SK-N-SH treated with all-trans-retinoic acid at 6 μM for 48 hours (cell line): ENCODE results near the gene HDAC10.

Source experiments
- ATAC-seq: fragments of 200-7000 bp; cut with Tn5 transposase; 3 replicates; pipeline ENCODE4 v1.9.1; 2020; ENCODE audit warnings: mild to moderate bottlenecking, moderate library complexity
- ARNTL ChIP-seq: fragments of 450-650 bp; formaldehyde crosslinking; IDR thresholded peaks from 2 replicates; pipeline ENCODE4 v1.5.0; 2020; ENCODE audit warnings: low read depth, mild to moderate bottlenecking, moderate library complexity, borderline replicate concordance
- CREB5 ChIP-seq: fragments of 250-450 bp; sonication (Bioruptor Pico); IDR thresholded peaks from 2 replicates; pipeline ENCODE4 v1.5.1; 2020; ENCODE audit warnings: low read depth, mild to moderate bottlenecking, moderate library complexity
- CSDC2 ChIP-seq: fragments of 250-450 bp; sonication (Bioruptor Pico); IDR thresholded peaks from 2 replicates; pipeline ENCODE4 v1.5.0; 2020; ENCODE audit warnings: mild to moderate bottlenecking, moderate library complexity
- ESRRG ChIP-seq: fragments of 250-450 bp; sonication (Bioruptor Pico); IDR thresholded peaks from 2 replicates; pipeline ENCODE4 v1.6.1; 2021; ENCODE audit warnings: mild to moderate bottlenecking
- GLIS3 ChIP-seq: fragments of 250-450 bp; sonication (Bioruptor Pico); IDR thresholded peaks from 2 replicates; pipeline ENCODE4 v1.5.0; 2020; ENCODE audit warnings: mild to moderate bottlenecking, moderate library complexity
- OSR1 ChIP-seq: fragments of 250-450 bp; sonication (Bioruptor Pico); IDR thresholded peaks from 2 replicates; pipeline ENCODE4 v1.8.0; 2022; ENCODE audit warnings: moderate library complexity, mild to moderate bottlenecking, inconsistent platforms
- POU6F1 ChIP-seq: fragments of 250-450 bp; sonication (Bioruptor Pico); IDR thresholded peaks from 2 replicates; pipeline ENCODE4 v1.8.0; 2021; ENCODE audit warnings: low read depth, mild to moderate bottlenecking, moderate library complexity, borderline replicate concordance
- PPARA ChIP-seq: fragments of 250-450 bp; sonication (Bioruptor Pico); IDR thresholded peaks from 2 replicates; pipeline ENCODE4 v1.5.0; 2020; ENCODE audit warnings: mild to moderate bottlenecking, borderline replicate concordance
- RARB ChIP-seq: fragments of 250-450 bp; sonication (Bioruptor Pico); IDR thresholded peaks from 2 replicates; pipeline ENCODE4 v1.8.0; 2021; ENCODE audit warnings: mild to moderate bottlenecking, moderate library complexity
- TOX ChIP-seq: fragments of 250-450 bp; sonication (Bioruptor Pico); IDR thresholded peaks from 2 replicates; pipeline ENCODE4 v1.8.0; 2021; ENCODE audit warnings: mild to moderate bottlenecking, moderate library complexity, borderline replicate concordance
- ZFP3 ChIP-seq: fragments of 250-450 bp; sonication (Bioruptor Pico); IDR thresholded peaks from 2 replicates; pipeline ENCODE4 v1.5.0; 2020; ENCODE audit warnings: mild to moderate bottlenecking, moderate library complexity
- ZFP30 ChIP-seq: fragments of 450-650 bp; formaldehyde crosslinking; IDR thresholded peaks from 2 replicates; pipeline ENCODE4 v1.5.0; 2022; ENCODE audit warnings: mild to moderate bottlenecking, moderate library complexity
- ZNF565 ChIP-seq: fragments of 450-650 bp; formaldehyde crosslinking; conservative IDR thresholded peaks from 2 replicates; pipeline ENCODE4 v1.5.0; 2020; ENCODE audit warnings: low read depth, mild to moderate bottlenecking, moderate library complexity
- ZNF70 ChIP-seq: fragments of 450-650 bp; formaldehyde crosslinking; IDR thresholded peaks from 2 replicates; pipeline ENCODE4 v1.5.0; 2020; ENCODE audit warnings: mild to moderate bottlenecking, moderate library complexity
- ZNF8 ChIP-seq: fragments of 450-650 bp; formaldehyde crosslinking; IDR thresholded peaks from 2 replicates; pipeline ENCODE4 v1.5.0; 2020; ENCODE audit warnings: mild to moderate bottlenecking, moderate library complexity
- TF ChIP-seq, protein P1 (sequence below): fragments of 250-450 bp; sonication (Bioruptor Pico); IDR thresholded peaks from 2 replicates; pipeline ENCODE4 v1.8.0; 2020; ENCODE audit warnings: mild to moderate bottlenecking, moderate library complexity, borderline replicate concordance
- TF ChIP-seq, protein P2 (sequence below): fragments of 250-450 bp; sonication (Bioruptor Pico); IDR thresholded peaks from 2 replicates; pipeline ENCODE4 v1.5.0; 2020; ENCODE audit warnings: mild to moderate bottlenecking, moderate library complexity
- TF ChIP-seq, protein P3 (sequence below): fragments of 250-450 bp; sonication (Bioruptor Pico); IDR thresholded peaks from 2 replicates; pipeline ENCODE4 v1.5.1; 2021; ENCODE audit warnings: mild to moderate bottlenecking, moderate library complexity

HDAC10 gene

GRCh38 chr22:50293441-50294318 is 42.6 kb upstream of the HDAC10 start:
- ATAC-seq = peak; percentile 92
- TF ChIP-seq, protein P1, sequence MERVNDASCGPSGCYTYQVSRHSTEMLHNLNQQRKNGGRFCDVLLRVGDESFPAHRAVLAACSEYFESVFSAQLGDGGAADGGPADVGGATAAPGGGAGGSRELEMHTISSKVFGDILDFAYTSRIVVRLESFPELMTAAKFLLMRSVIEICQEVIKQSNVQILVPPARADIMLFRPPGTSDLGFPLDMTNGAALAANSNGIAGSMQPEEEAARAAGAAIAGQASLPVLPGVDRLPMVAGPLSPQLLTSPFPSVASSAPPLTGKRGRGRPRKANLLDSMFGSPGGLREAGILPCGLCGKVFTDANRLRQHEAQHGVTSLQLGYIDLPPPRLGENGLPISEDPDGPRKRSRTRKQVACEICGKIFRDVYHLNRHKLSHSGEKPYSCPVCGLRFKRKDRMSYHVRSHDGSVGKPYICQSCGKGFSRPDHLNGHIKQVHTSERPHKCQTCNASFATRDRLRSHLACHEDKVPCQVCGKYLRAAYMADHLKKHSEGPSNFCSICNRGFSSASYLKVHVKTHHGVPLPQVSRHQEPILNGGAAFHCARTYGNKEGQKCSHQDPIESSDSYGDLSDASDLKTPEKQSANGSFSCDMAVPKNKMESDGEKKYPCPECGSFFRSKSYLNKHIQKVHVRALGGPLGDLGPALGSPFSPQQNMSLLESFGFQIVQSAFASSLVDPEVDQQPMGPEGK (CRISPR knock-in tag) = peak; percentile 89; the same call in 1 of the 2 replicates
- TF ChIP-seq GLIS3 (CRISPR knock-in tag) = no peak
- TF ChIP-seq, all 23 proteins: peak for 1

- peak; percentile 57; the same call in 2 of the 3 replicates for ATAC-seq
- no peak for TF ChIP-seq PPARA
- no peak for TF ChIP-seq ESRRG
- TF ChIP-seq ZFP30 (CRISPR knock-in tag) = no peak
- no peak for TF ChIP-seq ZNF70 (CRISPR knock-in tag)
- TF ChIP-seq ZNF565 = no peak
- no peak for TF ChIP-seq OSR1 (CRISPR knock-in tag)
- TF ChIP-seq CREB5 (CRISPR knock-in tag) = no peak
- no peak for TF ChIP-seq RARB (CRISPR knock-in tag)
- TF ChIP-seq ZNF8 (CRISPR knock-in tag) = no peak
- no peak for TF ChIP-seq CSDC2
- no peak for TF ChIP-seq POU6F1 (CRISPR knock-in tag)
- TF ChIP-seq TOX (CRISPR knock-in tag) = no peak
- TF ChIP-seq, all 23 proteins: peak for 0
These were observed 41.8 kb upstream of the HDAC10 start for GRCh38 chr22:50292643-50293440.

GRCh38 chr22:50289942-50290630 is 39.0 kb upstream of the HDAC10 start:
- TF ChIP-seq ZNF565 = no peak
- TF ChIP-seq ARNTL (CRISPR knock-in tag) = no peak
- TF ChIP-seq CSDC2 = no peak
- TF ChIP-seq ZFP3 = no peak
- no peak for TF ChIP-seq TOX (CRISPR knock-in tag)
- no peak for TF ChIP-seq ZFP30 (CRISPR knock-in tag)
- ATAC-seq = no peak

DNA sequence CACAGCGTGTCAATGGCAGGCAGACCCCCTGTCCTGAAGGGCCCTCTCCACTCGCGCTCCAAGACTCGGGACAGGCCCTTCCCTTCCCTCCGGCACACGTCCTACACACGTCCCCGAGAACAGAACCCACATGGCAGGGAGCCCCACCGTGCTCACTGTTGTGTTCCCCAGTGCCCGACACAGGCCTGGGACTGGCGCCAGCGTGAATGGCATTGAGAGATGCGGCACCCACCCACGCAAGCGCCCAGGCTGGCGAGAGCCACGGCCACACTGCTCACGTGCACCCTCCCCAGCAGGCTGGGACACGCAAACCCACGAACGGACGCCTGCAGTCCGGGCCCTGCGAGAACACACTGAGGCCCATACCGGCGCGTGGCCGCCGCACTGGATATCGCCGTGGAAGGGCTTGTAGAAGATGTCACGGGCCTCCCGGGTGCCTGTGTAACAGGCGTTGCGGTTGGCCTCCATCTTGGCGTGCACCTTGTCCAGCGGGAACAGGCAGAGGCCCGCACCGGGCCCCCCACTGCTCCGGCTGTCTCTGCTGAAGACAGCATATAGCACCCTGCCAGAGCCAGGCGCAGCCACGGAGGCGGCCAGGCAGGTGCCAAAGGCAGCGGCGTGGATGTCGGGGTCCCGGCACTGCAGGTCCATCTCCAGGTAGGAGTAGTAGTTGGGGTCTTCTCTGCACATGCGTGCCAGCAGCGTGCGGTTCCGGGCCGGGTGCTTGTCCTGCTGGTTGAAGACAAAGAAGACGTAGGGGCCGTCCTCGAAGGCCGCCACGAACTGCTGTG is 38.3 kb upstream of the HDAC10 start:
- TF ChIP-seq, protein P2, sequence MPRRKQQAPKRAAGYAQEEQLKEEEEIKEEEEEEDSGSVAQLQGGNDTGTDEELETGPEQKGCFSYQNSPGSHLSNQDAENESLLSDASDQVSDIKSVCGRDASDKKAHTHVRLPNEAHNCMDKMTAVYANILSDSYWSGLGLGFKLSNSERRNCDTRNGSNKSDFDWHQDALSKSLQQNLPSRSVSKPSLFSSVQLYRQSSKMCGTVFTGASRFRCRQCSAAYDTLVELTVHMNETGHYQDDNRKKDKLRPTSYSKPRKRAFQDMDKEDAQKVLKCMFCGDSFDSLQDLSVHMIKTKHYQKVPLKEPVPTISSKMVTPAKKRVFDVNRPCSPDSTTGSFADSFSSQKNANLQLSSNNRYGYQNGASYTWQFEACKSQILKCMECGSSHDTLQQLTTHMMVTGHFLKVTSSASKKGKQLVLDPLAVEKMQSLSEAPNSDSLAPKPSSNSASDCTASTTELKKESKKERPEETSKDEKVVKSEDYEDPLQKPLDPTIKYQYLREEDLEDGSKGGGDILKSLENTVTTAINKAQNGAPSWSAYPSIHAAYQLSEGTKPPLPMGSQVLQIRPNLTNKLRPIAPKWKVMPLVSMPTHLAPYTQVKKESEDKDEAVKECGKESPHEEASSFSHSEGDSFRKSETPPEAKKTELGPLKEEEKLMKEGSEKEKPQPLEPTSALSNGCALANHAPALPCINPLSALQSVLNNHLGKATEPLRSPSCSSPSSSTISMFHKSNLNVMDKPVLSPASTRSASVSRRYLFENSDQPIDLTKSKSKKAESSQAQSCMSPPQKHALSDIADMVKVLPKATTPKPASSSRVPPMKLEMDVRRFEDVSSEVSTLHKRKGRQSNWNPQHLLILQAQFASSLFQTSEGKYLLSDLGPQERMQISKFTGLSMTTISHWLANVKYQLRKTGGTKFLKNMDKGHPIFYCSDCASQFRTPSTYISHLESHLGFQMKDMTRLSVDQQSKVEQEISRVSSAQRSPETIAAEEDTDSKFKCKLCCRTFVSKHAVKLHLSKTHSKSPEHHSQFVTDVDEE = no peak
- TF ChIP-seq, protein P3, sequence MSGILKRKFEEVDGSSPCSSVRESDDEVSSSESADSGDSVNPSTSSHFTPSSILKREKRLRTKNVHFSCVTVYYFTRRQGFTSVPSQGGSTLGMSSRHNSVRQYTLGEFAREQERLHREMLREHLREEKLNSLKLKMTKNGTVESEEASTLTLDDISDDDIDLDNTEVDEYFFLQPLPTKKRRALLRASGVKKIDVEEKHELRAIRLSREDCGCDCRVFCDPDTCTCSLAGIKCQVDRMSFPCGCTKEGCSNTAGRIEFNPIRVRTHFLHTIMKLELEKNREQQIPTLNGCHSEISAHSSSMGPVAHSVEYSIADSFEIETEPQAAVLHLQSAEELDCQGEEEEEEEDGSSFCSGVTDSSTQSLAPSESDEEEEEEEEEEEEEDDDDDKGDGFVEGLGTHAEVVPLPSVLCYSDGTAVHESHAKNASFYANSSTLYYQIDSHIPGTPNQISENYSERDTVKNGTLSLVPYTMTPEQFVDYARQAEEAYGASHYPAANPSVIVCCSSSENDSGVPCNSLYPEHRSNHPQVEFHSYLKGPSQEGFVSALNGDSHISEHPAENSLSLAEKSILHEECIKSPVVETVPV (CRISPR knock-in tag) = no peak
- TF ChIP-seq ZFP30 (CRISPR knock-in tag) = no peak
- no peak for TF ChIP-seq OSR1 (CRISPR knock-in tag)
- TF ChIP-seq GLIS3 (CRISPR knock-in tag) = no peak
- TF ChIP-seq, protein P1 (CRISPR knock-in tag) = no peak
- no peak for TF ChIP-seq ESRRG
- TF ChIP-seq, all 23 proteins: peak for 0
- no peak for ATAC-seq
